C4-2B (cell line): ENCODE measurements around the gene PDIA4.

Experiments used
- CTCF ChIP-seq: fragments of 450-650 bp; conservative IDR thresholded peaks from 2 replicates; pipeline ENCODE4 v1.5.1; 2017; ENCODE audit warnings: mild to moderate bottlenecking
- ZFX ChIP-seq: fragments of 450-650 bp; IDR thresholded peaks from 2 replicates; pipeline ENCODE4 v1.6.1; 2017

- TF ChIP-seq CTCF = no peak
- no peak for TF ChIP-seq ZFX
Measured at GRCh38 chr7:149023662-149024061, 4.6 kb downstream of the PDIA4 start.
